HG02970 (cell line): ENCODE measurements around the gene MAK.
"Not testable (repeated sequence)": the region's sequence is repeated elsewhere in the genome, so short reads cannot be mapped to it uniquely, and the experiment has no call there.

Source experiments
- ATAC-seq: cut with Tn5 transposase; IDR thresholded peaks from one replicate; pipeline ENCODE4 v1.9.1; 2021; ENCODE audit warnings: mild to moderate bottlenecking, moderate library complexity, moderate number of reproducible peaks; ENCODE audit not compliant: unreplicated experiment, low FRiP score

The MAK gene

DNA sequence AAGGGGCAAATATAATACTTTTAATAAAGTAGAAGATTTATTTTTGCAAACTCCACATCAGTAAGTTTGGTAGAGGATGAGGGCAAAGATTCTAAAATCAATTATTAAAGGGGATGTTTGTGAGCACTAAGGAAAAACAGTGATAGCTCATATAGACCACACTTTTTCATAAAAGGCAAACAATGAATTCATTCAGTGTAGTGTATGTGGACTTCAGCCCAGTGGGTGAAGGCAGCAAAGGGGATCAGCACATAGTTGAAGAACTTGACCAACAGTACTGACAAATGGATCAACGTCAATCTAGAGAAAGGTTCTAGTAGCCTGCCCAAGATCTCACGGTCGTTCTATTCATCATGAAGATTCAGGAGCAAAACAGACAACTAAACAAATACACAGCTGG lies 45.3 kb downstream of the MAK start:
- ATAC-seq: no peak

DNA sequence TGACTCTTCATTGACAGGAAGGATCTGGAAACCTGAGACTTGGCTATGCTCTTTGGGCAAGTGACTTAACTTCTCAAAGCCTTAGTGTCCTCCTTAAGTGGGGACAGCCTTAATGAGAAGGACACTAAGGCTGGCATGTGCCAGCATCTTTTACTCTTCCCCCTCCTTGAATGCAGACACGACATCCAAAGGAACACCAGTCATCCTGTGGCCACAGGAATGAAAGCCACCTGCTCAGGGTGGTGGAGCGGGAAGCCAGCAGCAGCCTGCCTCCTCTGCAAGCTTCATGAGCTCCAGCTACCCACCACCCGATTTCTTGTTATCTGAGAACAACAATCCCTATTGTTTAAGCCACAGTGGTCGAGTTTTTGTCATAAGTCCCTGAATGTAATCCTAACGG lies 46.2 kb downstream of the MAK start:
- no peak for ATAC-seq

DNA sequence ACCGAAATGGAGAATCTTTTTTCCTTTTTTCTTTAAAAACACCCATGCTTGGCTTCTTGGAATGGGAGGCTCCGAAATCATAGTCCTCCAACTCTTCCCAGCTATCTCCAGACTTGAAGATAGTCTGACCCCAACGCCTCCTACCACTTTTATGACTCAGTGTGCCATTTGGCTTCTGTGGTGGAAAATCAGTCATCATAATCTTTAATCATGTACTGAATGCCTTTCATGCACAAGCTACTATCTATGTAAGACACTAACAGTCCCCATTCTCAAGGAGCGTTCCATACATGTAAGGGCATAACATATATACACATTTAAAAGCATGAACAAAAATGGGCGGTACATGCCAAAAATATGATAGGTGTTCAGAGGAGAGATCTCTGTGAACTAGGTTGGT lies 46.7 kb downstream of the MAK start:
- no peak for ATAC-seq

DNA sequence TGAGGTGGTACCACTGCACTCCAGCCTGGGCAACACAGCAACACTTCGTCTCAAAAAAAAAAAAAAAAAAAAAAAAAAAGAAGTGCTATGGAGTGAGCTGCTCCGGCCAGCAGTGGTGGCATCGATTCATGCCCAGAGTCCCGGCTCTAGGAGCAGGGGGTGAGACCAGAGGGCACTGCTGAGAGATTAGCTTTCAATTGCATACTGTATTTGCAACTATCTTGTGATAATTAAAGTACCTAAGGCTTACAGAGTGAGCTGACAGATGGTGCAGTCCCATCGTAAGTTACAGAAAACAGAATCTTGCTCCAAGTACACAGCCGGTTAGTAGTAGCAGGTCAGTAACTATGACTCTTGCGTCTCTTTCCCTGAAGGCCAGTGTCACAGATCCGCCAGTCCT lies 59.3 kb downstream of the MAK start:
- no peak for ATAC-seq

DNA sequence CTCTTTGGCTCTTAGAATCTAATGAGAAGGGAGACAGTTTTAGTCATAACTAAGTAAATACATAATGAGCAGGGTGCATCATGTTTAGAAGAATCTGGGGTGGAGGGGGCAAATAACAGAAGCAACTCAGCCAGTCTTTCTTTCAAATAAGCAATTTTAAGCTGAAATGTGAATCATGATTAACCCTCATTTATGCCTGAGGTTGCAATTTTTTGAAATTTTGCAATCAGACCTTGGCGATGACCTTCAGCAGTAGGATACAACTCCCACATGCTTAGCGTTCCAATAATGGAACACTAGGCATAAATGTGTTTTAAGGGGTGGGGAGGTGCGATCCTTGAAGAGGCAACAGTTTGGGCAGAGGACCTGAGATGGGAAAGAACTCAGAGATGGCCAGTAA lies 60.1 kb downstream of the MAK start:
- no peak for ATAC-seq

DNA sequence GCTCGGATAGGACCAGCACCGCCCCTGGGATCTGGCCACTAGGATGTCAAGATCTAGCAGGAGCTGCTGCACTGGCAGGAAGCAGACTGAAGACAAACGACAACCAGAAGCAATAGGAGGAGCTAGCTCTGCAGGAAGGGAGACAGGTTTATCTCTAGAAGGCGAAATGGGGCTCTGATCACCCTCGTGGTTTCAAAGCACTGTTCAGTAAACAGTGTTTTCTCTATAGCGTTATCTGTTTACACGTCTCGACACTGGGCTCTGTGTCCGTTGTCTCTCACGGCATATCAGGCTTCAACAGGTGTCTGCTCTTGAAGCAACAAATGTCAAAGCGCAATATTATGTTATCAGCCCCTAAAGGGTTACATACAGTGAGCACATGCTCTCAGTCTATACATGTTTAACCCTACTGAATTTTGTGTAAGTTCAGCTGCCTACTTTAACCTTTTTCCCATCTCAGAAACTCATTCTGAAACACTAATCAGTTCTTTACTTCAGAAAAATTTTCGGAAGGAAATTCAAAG lies 66.9 kb downstream of the MAK start:
- ATAC-seq: no peak

DNA sequence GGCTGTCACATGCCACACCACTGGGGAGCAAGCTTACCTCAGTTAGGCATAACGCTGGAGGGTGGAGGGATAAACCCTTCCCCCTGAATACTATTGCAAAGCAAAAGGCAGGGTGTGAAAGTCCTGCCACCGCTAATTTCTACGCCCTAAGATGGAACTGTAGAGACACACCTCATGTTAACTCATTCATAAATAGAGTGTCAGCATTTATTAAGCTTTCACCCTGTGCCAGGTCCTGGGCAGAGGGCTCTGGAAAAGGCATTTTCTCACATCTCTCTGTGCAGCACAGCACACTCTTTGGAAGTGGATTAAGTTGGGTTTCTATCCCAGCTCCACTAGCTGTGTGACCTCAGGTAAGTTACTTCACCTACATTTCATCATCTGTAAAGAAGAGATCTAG lies 68.9 kb downstream of the MAK start:
- ATAC-seq: no peak

DNA sequence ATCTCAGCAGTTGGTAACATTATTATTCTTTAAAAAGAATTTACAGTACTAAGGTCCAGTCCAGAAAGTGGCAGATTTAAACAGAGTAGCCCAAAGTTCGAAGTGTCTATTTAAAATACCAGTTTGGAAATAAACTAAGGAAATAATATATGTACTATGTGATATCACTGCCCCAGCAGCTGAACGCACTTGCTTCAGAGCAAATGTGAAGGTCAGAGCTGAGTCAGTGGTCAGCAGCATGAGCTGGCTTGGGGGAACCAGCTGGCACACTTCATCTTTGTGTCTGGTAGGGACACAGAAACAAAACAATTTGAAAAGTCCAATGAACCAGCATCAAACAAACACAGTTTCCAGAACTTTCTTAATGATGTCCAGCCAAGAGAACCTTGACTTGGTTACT lies 75.3 kb downstream of the MAK start:
- no peak for ATAC-seq

DNA sequence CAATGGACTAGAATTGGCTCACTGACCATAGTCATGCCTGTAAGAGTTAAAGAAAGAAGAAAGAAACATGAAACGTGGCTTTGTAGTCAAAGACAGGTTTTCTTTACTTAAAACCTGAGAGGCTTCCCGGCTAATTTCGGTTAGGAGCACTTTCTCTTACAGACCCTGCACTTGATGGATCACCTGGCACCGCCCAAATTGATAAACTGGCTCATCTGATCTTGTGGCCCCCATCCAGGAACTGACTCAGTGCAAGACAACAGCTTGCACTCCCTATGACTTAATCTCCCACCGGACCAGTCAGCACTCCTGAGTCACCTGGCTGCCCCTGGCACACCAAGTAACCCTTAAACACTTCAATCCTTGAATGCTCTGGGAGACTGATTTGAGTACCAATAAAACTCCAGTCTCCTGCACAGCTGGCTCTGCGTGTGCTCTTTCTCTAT lies 78.4 kb downstream of the MAK start:
- no peak for ATAC-seq

DNA sequence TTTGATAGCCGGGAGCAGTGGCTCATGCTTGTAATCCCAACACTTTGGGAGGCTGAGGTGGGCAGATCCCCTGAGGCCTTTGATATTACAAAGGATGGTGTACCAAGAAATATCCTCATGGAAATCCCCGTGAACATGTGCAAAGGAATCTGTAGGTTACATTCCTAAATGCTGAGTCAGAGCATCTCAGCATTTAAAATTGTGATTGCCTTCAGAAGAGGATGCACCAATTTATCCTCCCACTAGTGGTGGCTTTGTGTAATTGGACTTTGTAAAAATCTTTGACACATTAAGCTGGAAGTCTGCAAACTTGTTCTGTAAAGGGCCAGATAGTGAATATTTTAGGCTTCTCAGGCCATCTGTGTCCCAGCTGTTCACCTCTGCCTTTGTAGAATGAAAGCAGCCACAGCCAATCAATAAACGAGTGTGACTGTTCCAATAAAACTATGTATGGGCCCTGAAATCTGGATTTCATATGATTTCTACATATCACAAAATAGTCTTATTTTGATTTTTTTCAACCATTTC lies 79.0 kb downstream of the MAK start:
- ATAC-seq: no peak

DNA sequence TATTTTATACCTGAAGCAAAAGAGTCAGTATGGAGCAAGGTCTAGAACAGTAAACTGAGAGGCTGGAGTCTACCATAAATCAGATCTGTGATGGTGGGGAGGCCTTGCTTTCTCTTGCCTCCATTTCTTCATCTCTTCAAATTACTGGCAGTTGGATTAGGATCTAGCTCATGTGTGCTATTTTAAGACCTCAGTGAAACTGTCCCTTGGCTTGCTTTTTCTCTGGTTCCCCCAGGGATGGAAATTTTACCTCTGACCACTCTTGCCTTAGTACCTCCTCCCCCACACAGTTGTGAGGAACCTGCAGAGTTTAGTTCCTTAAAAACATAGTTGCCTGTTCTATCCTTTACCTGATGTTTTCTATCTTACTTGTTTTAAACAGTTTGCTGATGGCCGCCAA lies 82.3 kb downstream of the MAK start:
- no peak for ATAC-seq

DNA sequence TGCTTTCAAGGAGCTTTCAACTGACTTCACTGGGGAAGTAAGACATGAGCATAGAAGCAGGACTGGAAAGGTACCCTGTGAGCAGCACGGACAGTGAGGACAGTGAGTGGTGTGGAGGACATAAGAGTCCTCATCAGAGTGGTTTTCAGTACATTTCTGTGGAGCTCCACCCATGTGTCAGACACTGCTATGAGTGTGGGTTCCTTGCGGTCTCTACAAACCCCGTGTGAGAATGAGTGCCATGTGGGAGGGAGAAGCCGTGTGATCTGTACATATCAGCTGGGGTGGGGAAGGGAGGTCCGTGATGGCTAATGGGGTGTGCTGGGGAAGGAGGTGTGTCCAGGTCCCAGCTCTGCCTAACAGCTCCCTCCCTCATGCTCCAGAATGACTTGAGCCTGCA lies 86.6 kb downstream of the MAK start:
- ATAC-seq: not testable (repeated sequence)

DNA sequence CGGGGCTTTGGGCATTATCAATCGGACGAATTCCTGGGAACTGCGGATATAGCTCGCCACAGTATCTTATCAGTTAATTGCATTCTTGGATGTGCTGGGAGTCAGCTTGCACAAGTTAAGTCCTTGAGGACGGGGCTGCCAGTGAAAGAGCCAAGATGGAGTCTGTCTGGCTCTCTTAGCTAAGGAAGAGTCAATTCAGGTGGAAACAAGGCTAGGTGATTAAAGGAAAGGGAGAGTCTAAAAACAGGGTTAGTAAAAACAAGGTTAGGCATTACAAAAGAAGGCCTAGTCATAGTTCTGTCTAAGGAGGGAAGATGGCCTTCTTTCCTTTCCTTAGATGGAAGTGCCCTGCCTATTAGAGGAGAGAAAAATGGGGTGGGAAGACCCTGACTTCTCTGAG lies 87.8 kb downstream of the MAK start:
- ATAC-seq: not testable (repeated sequence)

DNA sequence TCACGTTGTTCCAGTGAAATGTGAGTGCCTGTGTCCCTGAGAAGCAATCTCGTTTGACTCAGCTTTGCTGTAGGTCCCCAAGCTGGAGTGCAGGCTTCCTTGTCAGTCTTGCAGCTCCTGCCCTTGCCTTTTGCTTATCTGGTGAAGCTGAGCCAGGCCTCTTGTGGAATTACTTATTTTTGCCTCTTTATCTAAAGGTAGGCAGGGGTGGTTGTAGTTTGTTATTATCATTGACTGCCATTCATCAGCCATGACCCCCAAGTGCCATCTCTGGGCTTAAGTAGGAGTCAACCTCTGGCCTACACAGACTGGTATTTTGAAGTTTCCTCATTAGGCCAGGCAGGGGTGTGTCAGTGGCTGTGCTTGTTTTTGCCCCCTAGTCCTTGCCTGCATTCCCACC lies 88.6 kb downstream of the MAK start:
- no peak for ATAC-seq

DNA sequence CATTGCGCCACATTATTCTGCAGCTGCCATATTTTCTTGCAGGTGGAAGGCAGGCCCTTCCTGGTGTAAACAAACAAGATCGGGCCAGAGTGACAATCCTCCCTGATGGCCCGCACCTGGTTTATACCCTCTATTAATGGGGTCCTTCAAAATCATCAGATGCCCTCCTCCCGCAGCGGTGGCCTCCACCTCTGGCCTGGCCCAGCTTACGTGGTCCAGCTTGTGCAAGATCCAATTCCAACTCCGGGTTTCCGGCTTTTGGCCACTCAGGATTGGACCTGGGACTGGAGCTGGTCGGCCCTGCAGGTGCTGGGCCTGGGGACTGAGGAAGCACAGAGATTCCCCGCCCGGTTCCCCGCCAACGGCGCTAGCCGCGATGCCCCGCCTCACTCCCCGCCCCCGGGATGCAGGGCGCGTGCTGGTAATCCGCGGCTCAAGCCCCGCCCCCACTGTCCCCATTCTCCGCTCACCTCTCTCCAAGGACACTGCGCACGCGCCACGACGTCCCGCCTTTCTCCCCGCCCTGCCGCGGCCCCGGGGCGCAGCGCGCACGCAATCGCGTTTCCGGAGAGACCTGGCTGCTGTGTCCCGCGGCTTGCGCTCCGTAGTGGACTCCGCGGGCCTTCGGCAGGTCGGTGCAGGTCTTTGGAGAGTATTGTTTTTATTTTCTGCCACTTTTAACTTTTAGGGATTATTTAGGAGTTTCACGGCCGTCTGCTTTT lies 90.9 kb downstream of the MAK start, which contains the start of gene TMEM14B:
Gene TMEM14B, plus strand, starts transcription at position 555 of the 722 bp plus-strand sequence. CDS start 1,441 bp downstream, outside the sequence.
- peak; percentile 97 for ATAC-seq

DNA sequence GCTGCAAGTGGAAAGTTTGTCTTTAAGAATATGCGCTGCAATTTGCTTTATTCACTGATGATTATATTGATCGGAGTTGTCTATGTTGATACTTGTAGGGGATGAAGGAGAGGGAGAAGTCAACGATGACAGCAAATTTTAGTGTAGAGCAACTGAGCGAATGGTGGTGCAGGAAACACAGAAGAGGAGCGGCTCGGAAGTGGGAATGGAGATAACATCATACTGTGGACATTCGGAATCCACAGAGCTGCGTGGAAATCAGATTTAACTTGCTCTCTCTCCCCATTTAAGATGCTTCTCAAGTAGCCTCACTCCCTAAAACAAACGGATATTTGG lies 91.5 kb downstream of the MAK start:
- ATAC-seq: no peak

DNA sequence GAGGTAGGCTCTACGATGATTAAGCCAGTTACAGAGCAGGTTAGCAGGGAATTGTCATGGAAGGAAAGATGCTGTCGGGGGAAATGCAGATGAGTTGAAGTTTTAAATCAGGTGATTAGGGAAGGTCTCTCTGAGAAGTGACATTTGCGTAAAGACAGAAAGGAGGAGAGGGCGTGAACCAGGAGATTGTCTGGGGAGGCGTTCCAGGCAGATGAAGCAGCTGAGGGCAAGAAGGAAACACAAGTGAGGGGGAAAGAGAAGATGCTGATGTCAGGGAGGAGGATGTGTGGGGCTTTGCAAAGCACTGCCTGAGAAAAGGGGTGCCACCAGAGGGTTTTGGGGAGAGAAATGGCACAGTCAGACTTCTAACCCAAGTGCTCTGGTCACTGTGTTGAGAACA lies 93.2 kb downstream of the MAK start:
- ATAC-seq: no peak

DNA sequence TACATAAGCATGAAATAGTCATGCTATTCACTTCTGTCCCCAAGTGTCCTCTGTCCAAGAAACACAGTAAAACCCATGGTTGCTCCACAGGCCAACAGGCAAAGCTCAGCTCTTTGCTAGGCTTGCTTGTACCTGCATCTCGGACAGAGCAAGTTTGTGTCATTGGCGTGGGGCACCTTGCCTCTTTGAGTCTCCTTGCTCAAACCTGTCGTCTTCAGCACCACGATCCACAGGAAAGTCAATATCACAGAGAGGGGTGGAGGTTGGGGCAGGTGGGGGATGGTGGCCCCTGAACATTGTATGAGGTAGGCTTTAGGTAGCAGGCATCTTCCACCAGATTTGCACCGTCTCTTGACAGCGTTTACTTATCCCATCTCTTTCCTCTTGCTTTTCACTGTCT lies 94.8 kb downstream of the MAK start:
- ATAC-seq: no peak

DNA sequence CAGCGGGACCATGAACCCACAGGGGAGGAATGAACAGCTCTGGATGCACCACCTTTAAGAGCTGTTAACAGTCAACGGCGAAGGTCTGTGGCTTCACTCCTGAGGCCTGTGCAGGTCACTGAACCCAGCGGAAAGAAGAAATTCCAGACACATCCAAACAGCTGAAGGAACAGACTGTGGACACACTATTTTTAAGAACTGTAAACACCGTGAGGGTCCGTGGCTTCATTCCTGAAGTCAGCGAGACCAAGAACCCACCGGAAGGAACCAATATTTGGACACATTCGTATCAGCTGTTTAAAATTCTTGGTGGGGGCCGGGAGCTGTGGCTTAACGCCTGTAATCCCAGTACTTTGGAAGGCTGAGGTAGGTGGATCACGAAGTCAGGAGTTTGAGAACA lies 96.1 kb downstream of the MAK start:
- ATAC-seq: no peak

DNA sequence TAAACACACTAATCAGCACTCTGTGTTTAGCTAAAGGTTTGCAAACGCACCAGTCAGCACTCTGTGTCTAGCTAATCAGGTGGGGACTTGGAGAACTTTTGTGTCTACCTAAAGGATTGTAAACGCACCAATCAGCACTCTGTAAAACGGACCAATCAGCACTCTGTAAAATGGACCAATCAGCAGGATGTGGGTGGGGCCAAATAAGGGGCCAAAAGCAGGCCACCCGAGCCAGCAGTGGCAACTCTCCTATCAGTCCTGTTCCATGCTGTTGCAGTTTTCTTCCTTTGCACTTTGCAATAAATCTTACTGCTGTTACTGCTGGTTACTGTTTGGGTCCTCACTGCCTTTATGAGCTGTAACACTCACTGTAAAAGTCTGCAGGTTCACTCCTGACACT lies 96.7 kb downstream of the MAK start:
- ATAC-seq: not testable (repeated sequence)

DNA sequence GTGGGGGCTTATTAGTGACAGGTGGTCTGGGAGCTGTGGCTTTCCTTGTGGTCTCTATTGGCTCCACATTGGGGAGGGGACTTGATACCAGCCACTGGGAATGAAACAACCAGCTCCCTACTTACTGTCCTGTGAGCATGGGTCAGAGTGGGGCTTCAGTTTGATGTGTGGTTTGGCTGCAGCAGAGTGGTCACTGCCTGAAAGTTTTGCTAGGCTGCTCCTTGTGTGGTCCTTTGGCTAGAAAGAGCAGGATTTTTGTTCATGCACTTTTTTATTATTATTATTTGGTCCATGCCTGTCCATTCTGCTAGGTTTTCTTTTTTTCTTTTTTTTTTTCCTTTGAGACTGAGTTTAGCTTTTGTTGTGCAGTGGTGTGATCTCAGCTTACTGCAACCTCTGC lies 98.3 kb downstream of the MAK start:
- ATAC-seq: no peak

DNA sequence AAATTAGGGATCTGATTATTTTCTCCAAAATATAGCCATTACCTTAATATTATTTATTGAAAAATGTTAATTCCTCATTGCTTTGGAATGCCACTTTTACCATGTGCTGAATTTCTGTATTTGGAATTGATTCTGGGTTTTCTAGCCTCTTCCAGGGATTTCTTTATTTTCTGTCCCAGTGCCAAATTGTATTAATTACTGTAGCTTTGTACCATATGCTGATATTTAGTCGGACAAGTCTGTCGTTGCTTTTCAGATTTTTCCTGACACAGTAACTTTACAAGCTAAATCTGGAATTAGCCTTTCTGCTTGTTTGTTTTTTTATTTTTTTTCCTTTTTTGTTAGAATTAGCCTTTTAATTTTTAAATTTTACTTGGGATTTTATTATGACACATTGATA lies 101.6 kb downstream of the MAK start:
- ATAC-seq: no peak
